SK-N-MC (cell line): ENCODE results near the gene PRPF6.

Experiments
- EZH2 ChIP-seq: fragments of 200-600 bp; sonication (generic); IDR thresholded peaks from one replicate; pipeline ENCODE4 v1.6.1; 2017; ENCODE audit warnings: antibody characterized with exemption
- POLR2AphosphoS5 ChIP-seq: IDR thresholded peaks from 2 replicates; pipeline ENCODE4 v1.6.1; 2012; ENCODE audit warnings: mild to moderate bottlenecking, low read depth, low read length, borderline replicate concordance

- no peak for TF ChIP-seq POLR2AphosphoS5
- no peak for TF ChIP-seq EZH2
Observed at GRCh38 chr20:64036346-64037198, 55.6 kb downstream of the PRPF6 start.
